Hematopoietic multipotent progenitor cell treated with erythropoietin and hydrocortisone succinate and interleukin-3 and kit ligand, for 8 days (in vitro differentiated cells): ENCODE measurements around the gene ZFTA.
A peak's percentile ranks its signal among the peaks of the same experiment; 100 is the strongest.
"Not testable (repeated sequence)": the region's sequence is repeated elsewhere in the genome, so short reads cannot be mapped to it uniquely, and the experiment has no call there.

Experiments
- DNase-seq: peaks from one replicate; pipeline ENCODE4 v3.0.0-alpha.2; 2015

ZFTA gene

GRCh38 chr11:63768237-63769041 lies at the start of gene ZFTA:
ZFTA (minus strand) TSS chr11:63768775; CDS start chr11:63768622, 153 bp downstream.
- peak; percentile 38 for DNase-seq

- DNase-seq = no peak
Measured at GRCh38 chr11:63817758-63818498, 49.4 kb upstream of the ZFTA start.

- no peak for DNase-seq
Measured at GRCh38 chr11:63816732-63817131, 48.2 kb upstream of the ZFTA start.

GRCh38 chr11:63816166-63816565 lies 47.6 kb upstream of the ZFTA start:
- no peak for DNase-seq

GRCh38 chr11:63814383-63814736 lies 45.8 kb upstream of the ZFTA start:
- DNase-seq = no peak

GRCh38 chr11:63813563-63814382 lies 45.2 kb upstream of the ZFTA start:
- DNase-seq = peak; percentile 22

- DNase-seq = peak; percentile 51
Measured at GRCh38 chr11:63813035-63813562, 44.5 kb upstream of the ZFTA start, which contains the start of gene SPINDOC. SPINDOC (plus strand) TSS chr11:63813456; CDS start chr11:63813687, 231 bp downstream.

GRCh38 chr11:63811522-63811921 lies 42.9 kb upstream of the ZFTA start:
- DNase-seq = no peak

GRCh38 chr11:63810383-63810782 lies 41.8 kb upstream of the ZFTA start:
- not testable (repeated sequence) for DNase-seq

GRCh38 chr11:63805844-63806415 lies 37.4 kb upstream of the ZFTA start:
- DNase-seq = no peak

GRCh38 chr11:63804259-63804658 lies 35.7 kb upstream of the ZFTA start:
- no peak for DNase-seq

GRCh38 chr11:63802637-63803414 lies 34.3 kb upstream of the ZFTA start:
- DNase-seq = no peak

- no peak for DNase-seq
Measured at GRCh38 chr11:63800921-63801320, 32.3 kb upstream of the ZFTA start.

- no peak for DNase-seq
Measured at GRCh38 chr11:63795066-63795465, 26.5 kb upstream of the ZFTA start.

- DNase-seq = no peak
Measured at GRCh38 chr11:63793161-63793560, 24.6 kb upstream of the ZFTA start.

GRCh38 chr11:63791495-63792167 lies 23.1 kb upstream of the ZFTA start:
- no peak for DNase-seq

- no peak for DNase-seq
Measured at GRCh38 chr11:63785823-63786222, 17.2 kb upstream of the ZFTA start.

- DNase-seq = no peak
Measured at GRCh38 chr11:63783925-63784592, 15.5 kb upstream of the ZFTA start.

GRCh38 chr11:63782749-63783148 lies 14.2 kb upstream of the ZFTA start:
- no peak for DNase-seq

GRCh38 chr11:63779039-63779438 lies 10.5 kb upstream of the ZFTA start:
- no peak for DNase-seq

- no peak for DNase-seq
Measured at GRCh38 chr11:63775191-63775590, 6.6 kb upstream of the ZFTA start.
